DOHH2 (cell line): Measurements from ENCODE around the gene DDAH2.

Experiments
- CTCF ChIP-seq: fragments of 200-600 bp; sonication (generic); IDR thresholded peaks from one replicate; pipeline ENCODE4 v1.5.1; 2014; ENCODE audit warnings: antibody characterized with exemption, mild to moderate bottlenecking, low read depth, low read length; ENCODE audit not compliant: poor library complexity, severe bottlenecking
- EZH2phosphoT487 ChIP-seq: fragments of 200-600 bp; sonication (generic); IDR thresholded peaks from 2 replicates; pipeline ENCODE4 v1.6.1; 2017; ENCODE audit warnings: borderline replicate concordance, mild to moderate bottlenecking, antibody characterized with exemption, low read length, moderate library complexity, mixed read lengths

- TF ChIP-seq CTCF (no peak), EZH2phosphoT487 (no peak)
Observed at GRCh38 chr6:31763619-31763940, 34.5 kb upstream of the DDAH2 start.
